ENCODE measurements around the gene PML. TPM values are rescaled to one million over a fixed set of nuclear protein-coding genes. Genes with fewer than 3 reads are reported as not detected.

Gene PML
- total and polyA plus RNA-seq, 9 of the 15 experiments (the other 6 are each of a cell fraction or from before 2014, with no cell fraction given): 5.0 to 50.7 (median 10.1) TPM

- TF ChIP-seq PYGO2 (tag; IDR thresholded peaks at IDR 0.05) (no peak), LEF1 (IDR thresholded peaks at IDR 0.05) (no peak), SP1 (CRISPR knock-in tag; IDR thresholded peaks at IDR 0.05) (no peak), ZNF696 (CRISPR knock-in tag; conservative IDR thresholded peaks at IDR 0.05) (no peak), ILF3 (IDR thresholded peaks at IDR 0.05; ENCODE audit: borderline replicate concordance) (no peak), SMAD4 (CRISPR knock-in tag; conservative IDR thresholded peaks at IDR 0.05) (no peak), DNMT1 (IDR thresholded peaks at IDR 0.05) (no peak), HLTF (IDR thresholded peaks at IDR 0.05) (no peak), VEZF1 (CRISPR knock-in tag; IDR thresholded peaks at IDR 0.05) (0 out of 2 replicates have a peak, but pooled peaks have one; percentile 14), ARID1B (IDR thresholded peaks at IDR 0.05) (peak; percentile 71), HES1 (IDR thresholded peaks at IDR 0.05; ENCODE audit: low read depth) (no peak), RBM22 (IDR thresholded peaks at IDR 0.05; ENCODE audit: low read depth, low read length, poor library complexity, severe bottlenecking) (no peak), ZNF232 (CRISPR knock-in tag; IDR thresholded peaks at IDR 0.05) (no peak), HDGF (IDR thresholded peaks at IDR 0.05) (no peak), PKNOX1 (IDR thresholded peaks at IDR 0.05) (peak; percentile 44), SAFB (IDR thresholded peaks at IDR 0.05; ENCODE audit: borderline replicate concordance, low read depth, low read length) (no peak), MAFF (IDR thresholded peaks at IDR 0.05; ENCODE audit: low read length) (no peak), CHD2 (IDR thresholded peaks at IDR 0.05; ENCODE audit: low read depth, low read length) (no peak), ZNF318 (IDR thresholded peaks at IDR 0.05; ENCODE audit: borderline replicate concordance in 1 of 2, low read depth in 1 of 2) (no peak), BMI1 (IDR thresholded peaks at IDR 0.05; ENCODE audit: low read length) (no peak)
These were observed 1.8 kb downstream of the PML start (continued) for GRCh38 chr15:73996267-73996666.

Measured in K562 (cell line).